Posterior vena cava (tissue), 2 donors: ENCODE measurements around the gene TUBB2B. TPM values are rescaled to one million over a fixed set of nuclear protein-coding genes. Genes with fewer than 3 reads are reported as not detected.

Experiments
- DNase-seq: peaks from one replicate; pipeline ENCODE4 v3.0.0-alpha.2; 2020; ENCODE audit warnings: low spot score
- intact Hi-C, 2 donors: fragments of 100-400 bp; cut with DNase I; formaldehyde crosslinking; loops; one replicate each; pipeline versions ENCODE4 v1.14.1 to v1.14.2; 2022 to 2023
- long read RNA-seq, 2 donors: library from polyadenylated mRNA; unstranded; transcript quantifications; one replicate each; pipeline ENCODE4 v2.0.0, GENCODE V29; 2020 to 2021
- total RNA-seq, 2 donors: library from RNA; stranded (reverse); fragmentation: NEBNext Ultra II Directional; extraction: Animal tissue kit (Norgen Biotek cat#: 25700); gene quantifications; one replicate each; pipeline ENCODE4 v1.2.1, GENCODE V29; 2021
- donor health status: DM: yes; HTN: yes; CAD: no.
- donor health status: DM: yes; HTN: yes; CAD: no.

TUBB2B gene
- 1 to 10 TPM; 3.0 to 5.7 TPM for total RNA-seq
- long read RNA-seq, donor 1, partial matches to known transcripts: 0 of 4 reads
- long read RNA-seq, donor 1, other reads (novel, unspliced or antisense): 0 of 4 reads
- long read RNA-seq, donor 2, transcript TUBB2B-201 (4 exons, 2,020 nt): major isoform, 21 of 21 reads
- long read RNA-seq, donor 2, partial matches to known transcripts: 0 of 21 reads
- long read RNA-seq, donor 2, other reads (novel, unspliced or antisense): 0 of 21 reads

DNA sequence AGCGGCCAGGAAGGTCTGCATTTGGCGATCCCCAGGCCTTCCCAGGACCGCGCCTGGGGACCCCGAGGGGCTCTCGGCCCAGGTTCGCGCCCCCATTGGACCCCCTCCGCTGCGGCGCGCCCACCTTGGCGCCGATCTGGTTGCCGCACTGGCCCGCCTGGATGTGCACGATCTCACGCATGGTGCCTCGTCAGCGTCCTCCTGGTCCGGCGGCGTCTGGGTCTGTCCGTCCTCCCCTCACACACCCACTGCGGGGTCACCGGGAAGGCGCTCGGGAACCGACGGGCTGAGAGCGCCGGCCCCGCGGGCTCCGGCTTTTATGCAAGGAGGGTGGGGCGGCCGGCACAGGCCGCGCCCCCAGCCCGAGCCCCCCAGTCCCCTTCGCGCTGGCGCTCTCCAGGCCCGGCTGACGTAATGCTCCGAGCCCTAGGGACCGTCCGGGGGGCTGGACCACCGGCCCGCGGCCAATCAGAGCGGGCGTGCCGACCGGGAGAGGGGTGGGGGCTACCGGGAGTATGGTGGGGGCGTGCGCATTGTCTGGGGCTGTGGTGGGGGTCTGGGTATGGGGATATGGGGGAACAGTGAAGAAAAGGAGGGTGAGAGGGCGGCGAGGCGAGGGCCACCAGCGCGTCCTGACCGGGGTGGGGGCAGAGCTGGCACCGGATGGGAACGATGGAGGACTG, at the start of gene TUBB2B:
Gene TUBB2B (minus strand): TSS at position 291 of the 683 bp plus-strand sequence. CDS start 110 bp downstream, at position 181.
- DNase-seq: peak; percentile 86
- intact Hi-C loops: no loop called here

DNA sequence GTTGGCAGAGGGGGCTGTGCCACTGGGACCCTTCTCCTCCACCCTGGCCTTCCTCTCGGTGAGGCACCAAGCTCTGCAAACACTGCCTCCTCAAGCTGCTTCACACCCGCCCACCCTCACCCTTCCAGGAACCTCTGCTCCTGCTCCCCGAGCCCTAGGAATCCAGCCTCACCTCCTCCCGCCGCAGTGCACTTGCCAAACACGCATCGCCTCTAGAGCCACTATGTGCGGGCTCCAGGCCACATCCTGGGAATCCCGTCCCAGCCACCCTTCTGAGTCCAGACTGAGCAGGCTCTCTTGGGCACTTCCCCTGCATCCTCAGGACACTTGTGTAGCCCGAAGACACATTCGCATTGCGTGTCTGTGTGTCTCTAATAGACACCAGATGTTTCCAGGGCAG, 49.8 kb upstream of the TUBB2B start:
- intact Hi-C loops: loop anchor here in 1 of 2 donors (5.0 kb wide), 1 partner anchor 460 kb away; no protein-coding TSS in a partner anchor

DNA sequence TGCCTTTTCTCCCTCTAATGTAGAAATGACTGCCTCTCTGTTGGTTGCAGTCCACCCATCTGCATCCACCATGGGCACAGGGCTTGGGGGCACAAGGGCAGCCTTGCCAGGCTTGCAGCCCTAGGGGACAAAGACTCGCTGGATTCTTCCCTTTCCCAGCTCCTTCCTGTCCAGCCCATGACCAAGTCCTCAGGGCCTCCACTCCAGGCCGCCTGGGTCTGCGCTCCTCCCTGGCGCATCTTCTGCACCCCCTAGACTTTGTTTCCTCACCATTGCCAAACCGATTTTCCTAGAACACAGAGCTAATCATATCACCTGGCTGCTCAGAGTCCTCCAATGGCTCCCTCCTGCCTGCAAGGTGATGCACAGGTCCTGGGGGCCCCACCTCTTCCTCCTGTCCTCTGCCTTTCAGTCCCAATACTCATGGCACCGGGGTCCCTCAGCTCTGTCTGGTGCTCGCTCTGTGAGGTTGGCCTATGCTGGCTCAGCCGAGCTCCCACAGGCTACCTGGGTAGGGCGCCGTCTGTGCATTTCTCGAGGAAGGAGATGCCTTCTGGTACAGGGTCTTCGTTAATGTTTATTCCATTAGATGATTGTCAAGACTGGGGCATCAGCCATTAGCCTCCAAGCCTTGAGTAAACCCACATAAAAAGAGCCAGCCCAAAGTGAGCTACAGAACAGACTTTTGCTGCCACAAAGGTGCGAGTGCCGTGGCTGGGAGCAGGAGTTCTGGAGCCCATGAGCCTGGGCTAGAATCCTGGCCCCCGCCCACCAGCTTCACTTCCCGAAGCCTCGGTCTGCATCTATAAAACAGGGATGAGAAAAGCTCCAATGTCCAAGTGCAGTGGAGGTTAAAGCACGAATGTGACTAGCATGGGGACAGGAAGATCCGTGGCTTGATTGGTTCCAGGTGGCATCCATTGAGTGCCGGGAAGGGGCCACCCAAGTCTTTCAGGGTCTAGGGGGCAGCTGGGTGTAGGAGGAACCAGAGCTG, 49.0 kb upstream of the TUBB2B start:
- DNase-seq: peak; percentile 69
- intact Hi-C loops: loop anchor here in 1 of 2 donors (5.0 kb wide), 1 partner anchor 461 kb away; no protein-coding TSS in a partner anchor

More for the DNA sequence above, 49.8 kb upstream of the TUBB2B start:
- DNase-seq: peak; percentile 77

DNA sequence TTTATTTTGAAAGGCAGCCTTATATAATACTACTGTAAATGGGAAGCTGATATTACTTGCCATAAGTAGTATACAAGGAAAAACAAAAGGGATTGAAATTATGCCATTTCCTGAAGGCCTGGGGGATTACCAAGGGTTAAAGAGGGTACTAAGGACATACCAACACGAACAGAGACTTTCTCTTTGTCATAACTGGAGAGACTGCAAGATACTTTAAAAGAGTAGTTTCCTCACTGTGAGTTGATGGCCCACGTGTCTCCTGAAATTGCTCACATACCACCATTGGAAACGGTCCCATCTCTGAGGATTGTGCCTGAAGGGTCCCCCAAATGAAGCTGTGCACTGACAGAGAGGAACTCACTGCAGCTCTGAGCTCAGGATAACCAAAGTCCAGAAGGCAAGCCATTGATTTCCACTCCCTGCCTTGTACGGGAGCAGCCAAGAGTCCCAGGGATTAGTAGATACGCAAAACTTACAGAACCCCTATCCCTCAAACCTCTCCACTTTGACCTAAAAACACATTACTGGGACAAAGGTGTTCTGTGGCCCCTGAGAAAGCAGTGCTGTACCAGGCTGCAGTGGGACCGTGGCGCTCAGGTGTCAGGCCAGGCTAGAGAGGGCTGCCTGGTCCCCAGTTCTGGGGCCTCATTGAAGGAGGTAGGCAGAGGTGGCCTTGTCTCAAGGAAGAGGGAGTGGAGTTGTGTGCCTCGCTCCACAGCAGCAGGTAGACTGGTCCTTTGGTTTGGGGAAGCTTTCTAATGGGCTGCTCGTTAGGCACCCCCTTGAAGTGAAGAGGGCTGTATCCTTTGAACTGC, 46.5 kb upstream of the TUBB2B start:
- intact Hi-C loops: no loop called here
- peak; percentile 52 for DNase-seq

DNA sequence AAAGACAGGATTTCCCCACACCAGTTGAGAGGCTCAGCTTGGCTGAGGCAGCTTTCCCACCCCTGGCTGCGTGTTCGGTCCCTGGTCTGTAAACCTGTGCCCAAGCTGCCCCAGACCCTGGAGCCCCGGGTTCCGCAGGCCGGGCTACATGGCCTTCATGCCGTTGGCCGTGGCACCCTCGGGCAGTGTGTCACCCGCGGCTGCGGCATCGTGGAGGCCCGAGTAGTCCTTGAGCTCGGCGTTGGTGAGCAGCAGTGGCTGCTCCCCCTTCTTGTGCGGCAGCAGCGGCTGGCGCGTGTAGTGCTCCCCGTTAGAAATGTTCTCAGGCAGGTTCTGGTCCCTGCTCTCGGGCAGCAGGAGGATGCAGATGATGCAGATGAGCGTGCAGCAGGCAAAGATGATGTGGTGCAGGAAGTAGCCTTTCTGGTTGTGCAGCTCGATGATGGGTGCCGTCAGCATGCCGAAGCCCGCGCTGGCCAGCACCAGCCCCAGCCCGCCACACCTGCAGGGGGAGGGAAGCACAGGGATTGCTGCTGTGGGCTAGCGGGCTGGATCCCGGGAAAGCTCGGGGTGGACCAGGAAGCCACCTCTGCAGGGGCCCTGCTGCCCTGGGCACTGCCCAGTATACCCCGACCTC, 45.6 kb upstream of the TUBB2B start:
- intact Hi-C loops: no loop called here
- DNase-seq: no peak

DNA sequence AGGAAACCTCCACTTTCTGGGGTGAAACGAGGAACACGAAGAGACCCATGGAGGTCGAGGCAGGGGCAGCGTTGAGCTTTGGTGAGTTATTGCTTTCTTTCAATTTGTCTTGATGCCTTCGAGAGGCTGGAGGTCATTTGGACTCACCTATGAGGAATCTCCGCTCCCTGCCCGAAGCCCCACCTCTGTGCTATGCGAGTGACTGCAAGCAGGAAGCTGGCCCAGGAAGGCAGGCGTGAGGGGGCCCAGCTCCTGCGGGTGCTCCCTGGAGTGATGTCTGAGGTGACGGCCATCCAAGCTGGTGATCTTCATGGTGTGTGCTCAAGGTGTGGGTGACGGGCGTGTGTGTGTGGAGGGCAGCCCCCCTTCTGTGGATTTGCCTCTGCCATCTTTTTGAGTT, 44.3 kb upstream of the TUBB2B start:
- intact Hi-C loops: no loop called here
- no peak for DNase-seq

DNA sequence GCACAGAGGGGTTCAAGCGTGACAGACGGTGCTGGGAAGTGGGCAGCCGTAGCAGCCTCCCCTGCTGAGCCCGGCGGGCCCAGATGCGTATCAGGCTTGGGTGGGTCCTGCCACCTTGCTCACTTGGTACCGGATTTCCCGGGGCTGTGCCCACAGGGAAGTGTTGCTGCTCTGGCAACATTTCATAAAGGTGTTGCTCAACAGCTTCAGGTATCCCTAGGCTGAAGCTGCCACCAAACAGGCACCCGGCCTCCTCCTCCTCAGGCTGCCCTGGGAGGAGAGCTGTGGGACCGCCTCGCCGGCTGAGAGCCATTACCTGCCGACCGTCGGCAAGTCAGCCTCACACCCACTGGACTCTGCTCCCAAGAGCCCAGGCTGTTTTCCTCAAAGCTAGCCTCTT, 42.8 kb upstream of the TUBB2B start:
- intact Hi-C loops: no loop called here
- DNase-seq: no peak

DNA sequence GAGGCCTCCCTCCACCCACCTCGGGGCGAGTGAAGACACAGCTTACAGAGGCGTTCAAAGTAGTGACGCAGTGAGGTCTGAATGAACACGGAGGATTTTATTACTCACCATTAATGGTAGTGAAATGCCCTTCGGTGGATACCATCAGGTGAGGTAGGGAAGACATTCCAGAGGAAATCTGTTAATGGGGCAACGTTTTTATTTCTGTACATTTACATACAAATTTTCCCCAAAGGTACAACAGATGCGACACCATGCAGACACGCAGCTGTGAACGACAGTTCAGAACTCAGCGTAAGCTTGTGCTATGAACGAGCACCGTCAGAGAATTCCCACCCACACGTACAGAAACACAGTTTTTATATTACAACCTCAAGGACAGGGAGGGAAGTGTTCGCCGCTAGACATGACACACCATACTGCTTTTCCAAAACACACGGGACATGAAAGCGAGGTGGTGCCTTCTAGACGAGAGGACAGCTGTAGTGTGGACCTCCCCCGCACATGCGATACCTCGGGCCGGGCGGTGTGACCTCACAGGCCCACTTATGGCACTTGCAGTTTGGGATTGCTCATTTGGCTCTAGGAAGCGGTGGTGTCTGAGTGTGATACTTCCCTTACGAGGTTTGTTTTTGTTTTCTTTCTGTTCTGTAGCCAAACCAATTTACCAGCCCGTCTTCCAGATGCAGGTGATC, 42.0 kb upstream of the TUBB2B start:
- intact Hi-C loops: no loop called here
- DNase-seq: no peak

DNA sequence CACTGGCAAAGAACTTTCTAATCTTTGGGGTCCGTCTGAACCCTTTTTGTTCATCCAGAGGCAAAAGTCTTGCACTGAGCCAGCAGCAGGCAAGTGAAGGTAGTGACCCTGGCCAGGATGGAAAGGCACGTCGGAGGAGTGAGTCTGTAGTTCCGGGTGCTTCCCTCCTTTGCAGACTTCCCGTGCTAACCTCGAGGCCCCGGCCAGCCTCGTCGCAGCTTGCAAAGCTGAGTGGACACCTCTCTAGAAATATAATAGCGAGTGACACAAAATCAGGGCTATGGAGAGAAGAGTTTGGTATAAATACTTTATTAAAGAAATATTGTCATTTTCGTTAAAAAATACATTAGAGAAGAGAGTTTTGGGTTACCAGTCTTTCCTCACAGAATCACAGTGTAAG, 41.2 kb upstream of the TUBB2B start:
- peak; percentile 66 for DNase-seq
- intact Hi-C loops: no loop called here

DNA sequence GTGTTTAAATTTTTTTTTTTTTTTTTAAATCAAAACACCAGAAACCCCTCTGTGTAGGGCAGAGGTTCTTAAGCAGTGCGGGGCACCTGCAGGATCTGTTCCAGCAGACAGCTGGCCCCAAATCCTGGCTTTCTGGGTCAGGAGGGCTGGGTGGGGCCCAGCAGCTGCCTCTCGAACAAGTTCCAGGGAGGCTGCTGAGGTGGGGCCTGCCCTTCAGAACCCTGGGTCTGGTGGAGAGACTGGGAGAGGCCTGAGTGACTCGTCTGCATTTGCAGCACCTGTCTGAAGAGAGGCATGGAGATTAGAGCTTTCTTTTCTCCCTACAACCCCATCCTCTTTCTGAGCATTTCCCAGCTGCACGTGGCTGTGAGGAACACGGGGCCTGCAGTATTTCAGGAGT, 39.7 kb upstream of the TUBB2B start:
- DNase-seq: peak; percentile 63
- intact Hi-C loops: no loop called here

DNA sequence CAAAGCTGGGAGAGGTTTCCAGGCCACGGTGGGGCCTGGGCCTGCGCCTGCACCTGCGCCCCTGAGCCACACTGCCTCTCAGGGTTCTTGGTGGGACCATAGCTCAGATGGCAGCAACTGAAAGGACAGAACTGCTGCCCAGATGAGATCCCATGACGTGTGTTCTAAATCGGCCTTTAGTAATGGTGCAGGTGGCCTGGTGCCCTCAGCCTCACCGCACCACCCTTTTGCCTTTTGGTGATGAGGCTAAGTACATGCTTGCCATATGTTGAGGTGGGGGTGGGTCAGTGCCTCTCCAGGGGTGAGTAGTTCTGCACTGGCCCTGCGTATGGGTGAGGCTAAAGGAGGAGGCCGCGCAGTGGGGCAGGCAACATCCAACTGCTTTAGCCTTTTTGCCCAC, 38.7 kb upstream of the TUBB2B start:
- intact Hi-C loops: no loop called here
- peak; percentile 43 for DNase-seq

DNA sequence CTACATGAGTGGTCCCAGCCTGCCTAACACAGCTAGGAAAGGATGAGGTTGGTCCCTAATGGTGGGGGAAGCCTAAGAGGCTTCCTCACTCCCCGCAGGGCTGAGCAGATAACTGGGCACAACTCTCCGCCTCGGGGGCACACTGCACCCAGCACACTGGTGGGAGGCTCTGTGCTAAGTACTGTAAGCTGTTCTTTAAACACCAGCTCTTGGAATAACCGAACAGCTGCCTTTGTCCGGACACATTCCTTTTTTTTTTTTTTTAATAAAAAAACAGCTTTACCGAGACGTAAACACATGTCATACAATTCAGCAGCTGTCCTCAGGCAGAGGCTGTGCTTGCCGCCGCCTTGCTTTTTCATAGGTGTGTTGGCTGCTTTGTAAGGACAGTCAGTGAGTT, 38.2 kb upstream of the TUBB2B start:
- DNase-seq: peak; percentile 32
- intact Hi-C loops: no loop called here

DNA sequence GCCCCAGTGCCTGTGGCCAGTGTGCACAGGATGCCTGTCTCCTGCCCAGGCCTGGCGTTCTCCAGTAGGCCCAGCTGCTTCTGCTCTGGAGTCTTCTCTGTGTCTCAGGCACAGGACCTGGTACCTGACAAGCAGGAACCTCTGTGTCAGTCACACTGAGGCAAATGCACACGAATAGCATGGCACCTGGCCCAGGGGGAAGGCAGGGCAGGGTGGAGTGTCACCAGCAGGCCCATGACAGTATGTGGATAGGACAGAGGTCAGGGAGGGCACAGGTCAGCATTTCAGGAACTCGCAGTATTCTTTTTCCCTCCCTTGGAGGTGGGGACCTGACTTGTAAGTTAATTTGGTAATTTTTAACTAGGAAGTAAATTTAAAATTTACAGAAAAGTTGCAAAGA, 36.9 kb upstream of the TUBB2B start:
- no peak for DNase-seq
- intact Hi-C loops: no loop called here

DNA sequence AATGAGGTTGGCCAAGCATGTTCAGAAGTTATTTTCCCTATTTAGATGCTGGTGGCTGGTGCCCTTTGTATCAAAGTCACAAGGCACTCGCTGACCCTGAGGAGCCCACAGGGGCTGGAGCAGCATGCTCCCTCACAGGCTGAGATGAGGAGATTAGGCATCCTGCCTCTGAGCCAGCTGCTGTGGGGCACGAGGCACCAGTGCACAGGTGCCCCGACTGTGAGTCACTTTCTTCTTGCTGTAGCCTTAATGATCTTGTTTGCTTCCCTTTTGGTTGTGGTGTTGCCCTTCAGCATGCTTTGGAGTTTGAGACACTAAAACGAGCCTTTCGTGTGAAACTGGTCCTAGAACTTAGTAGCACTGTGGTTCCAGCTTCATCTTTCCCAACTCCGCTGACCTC, 35.6 kb upstream of the TUBB2B start:
- intact Hi-C loops: no loop called here
- DNase-seq: no peak

DNA sequence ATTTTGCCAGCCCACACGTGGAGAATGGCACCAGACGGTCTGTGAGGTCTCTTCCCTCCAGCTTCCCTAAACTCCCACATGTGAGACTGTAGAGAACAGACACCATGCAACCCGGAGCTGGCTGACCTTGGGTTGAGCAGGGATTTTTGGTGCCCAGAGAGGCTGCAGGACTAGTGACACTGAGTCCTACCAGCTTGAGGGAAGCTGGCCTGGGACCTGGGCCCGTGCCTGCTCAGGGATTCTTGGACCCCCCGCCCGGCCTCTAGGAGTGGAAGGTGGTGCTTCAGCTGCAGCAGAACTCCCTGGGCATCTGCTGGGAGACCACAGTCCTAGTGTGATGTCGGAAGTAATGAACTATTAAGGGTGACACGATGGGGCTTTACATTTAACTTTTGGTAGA, 34.5 kb upstream of the TUBB2B start:
- DNase-seq: no peak
- intact Hi-C loops: no loop called here

DNA sequence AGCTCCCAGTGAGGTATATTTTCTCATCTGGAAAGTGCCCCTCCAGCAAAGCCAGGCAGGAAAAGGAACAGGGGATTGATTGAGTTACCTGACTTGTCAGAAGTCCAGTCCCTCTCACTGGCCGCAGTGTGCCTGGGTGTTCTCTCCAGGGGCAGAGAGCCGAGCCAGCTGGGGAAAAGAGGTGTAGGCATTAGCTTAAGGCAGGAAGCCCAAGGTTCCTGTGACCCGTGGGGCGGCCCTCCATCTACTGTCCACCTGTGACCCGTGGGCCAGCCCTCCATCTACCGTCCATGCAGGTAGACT, 34.0 kb upstream of the TUBB2B start:
- intact Hi-C loops: no loop called here
- peak; percentile 61 for DNase-seq

DNA sequence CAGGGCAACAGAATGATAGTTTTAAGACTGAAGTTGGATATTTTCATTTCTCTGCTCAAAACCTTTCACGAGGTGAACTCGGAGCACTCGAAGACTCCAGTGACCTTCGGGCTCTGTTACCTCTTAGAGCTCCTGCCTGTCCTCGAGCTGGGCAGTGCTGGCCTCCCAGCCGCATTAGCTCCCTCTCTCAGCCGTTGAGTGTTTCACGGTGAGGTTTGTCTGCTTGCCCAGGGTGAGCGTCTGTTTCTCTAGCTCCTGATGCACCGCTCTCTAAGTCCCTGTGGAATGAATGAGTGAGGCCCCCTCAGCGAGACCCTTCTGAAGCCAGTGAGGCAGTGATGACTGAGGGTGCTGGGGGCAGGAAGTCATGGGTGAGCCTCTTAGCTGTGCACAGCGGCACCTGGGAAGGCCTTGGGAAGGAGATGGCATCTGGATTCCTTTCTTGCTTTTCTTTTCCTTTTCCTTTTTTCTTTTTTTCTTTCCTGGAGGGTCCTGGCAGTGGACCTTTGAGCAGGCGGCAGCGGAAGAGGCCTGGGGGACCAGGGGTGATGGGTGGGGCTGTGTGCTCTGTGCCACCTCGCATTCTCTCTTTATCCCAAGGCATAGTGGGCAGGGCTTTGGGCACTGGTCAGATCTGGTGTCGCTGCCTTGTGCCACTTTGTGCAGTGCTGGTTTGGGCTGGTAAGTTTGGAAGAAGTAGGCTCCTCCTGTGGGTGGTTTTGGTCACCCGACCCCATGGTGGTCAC, 33.5 kb upstream of the TUBB2B start:
- intact Hi-C loops: no loop called here
- no peak for DNase-seq

DNA sequence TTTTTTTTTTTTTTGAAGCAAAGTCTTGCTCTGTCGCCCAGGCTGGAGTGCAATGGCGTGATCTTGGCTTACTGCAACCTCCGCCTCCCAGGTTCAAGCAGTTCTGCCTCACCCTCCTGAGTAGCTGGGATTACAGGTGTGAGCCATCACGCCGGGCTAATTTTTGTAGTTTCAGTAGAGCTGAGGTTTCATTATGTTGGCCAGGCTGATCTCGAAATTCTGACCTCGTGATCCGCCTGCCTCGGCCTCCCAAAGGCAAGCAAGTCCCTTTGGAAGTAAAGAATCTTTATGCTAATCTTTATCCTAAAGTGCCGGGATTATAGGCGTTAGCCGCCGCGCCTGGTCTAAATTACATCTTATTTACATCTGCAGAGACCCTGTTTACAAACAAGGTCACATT, 32.8 kb upstream of the TUBB2B start:
- intact Hi-C loops: no loop called here
- no peak for DNase-seq
